ENCODE data around the gene STPG2.

- TF ChIP-seq CTCF (IDR thresholded peaks at IDR 0.05; ENCODE audit: extremely low read depth in 1 of 2, insufficient read depth in 1 of 2, low read depth in 1 of 2, low read length in 2 of 2) (no peak), POLR2A (IDR thresholded peaks at IDR 0.05; ENCODE audit: low read depth, low read length) (no peak), POLR2AphosphoS5 (IDR thresholded peaks at IDR 0.05; ENCODE audit: insufficient read depth, low read depth, low read length) (no peak), EZH2 (IDR thresholded peaks at IDR 0.05; ENCODE audit: borderline replicate concordance, low read depth, low read length, severe bottlenecking) (no peak), MAX (IDR thresholded peaks at IDR 0.05; ENCODE audit: insufficient read depth, insufficient read length) (no peak)
These were observed 36.7 kb upstream of the STPG2 start for GRCh38 chr4:98179951-98180350.

Measured in endothelial cell of umbilical vein (primary cell).